Neural progenitor cell (in vitro differentiated cells): ENCODE measurements around the gene TNS3. TPM values are rescaled to one million over a fixed set of nuclear protein-coding genes. Genes with fewer than 3 reads are reported as not detected.
A peak's percentile ranks its signal among the peaks of the same experiment; 100 is the strongest.

Experiments used
- DNase-seq: peaks from one replicate; pipeline ENCODE4 v3.0.0-alpha.2; 2016; ENCODE audit warnings: low spot score
- H2AFZ ChIP-seq: fragments of 200-600 bp; sonication (generic); replicated peaks from 2 replicates; pipeline ENCODE4 v1.6.1; 2016; ENCODE audit warnings: antibody characterized with exemption
- H3F3A ChIP-seq: fragments of 200-600 bp; sonication (generic); 2 replicates; pipeline ENCODE4 v1.6.1; 2016; ENCODE audit warnings: antibody characterized with exemption, low read depth
- H3K27ac ChIP-seq: fragments of 200-600 bp; sonication (generic); 2 replicates; pipeline ENCODE4 v1.5.1; 2016; ENCODE audit warnings: mild to moderate bottlenecking
- H3K27me3 ChIP-seq: fragments of 200-600 bp; sonication (generic); 2 replicates; pipeline ENCODE4 v1.6.1; 2016; ENCODE audit warnings: mild to moderate bottlenecking, moderate library complexity
- H3K36me3 ChIP-seq: fragments of 200-600 bp; sonication (generic); 2 replicates; pipeline ENCODE4 v1.5.1; 2016
- H3K4me1 ChIP-seq: fragments of 200-600 bp; sonication (generic); 2 replicates; pipeline ENCODE4 v1.6.1; 2016; ENCODE audit warnings: mixed run types
- H3K4me2 ChIP-seq: fragments of 200-600 bp; sonication (generic); 2 replicates; pipeline ENCODE4 v1.6.1; 2016
- H3K4me3 ChIP-seq: fragments of 200-600 bp; sonication (generic); 2 replicates; pipeline ENCODE4 v1.5.1; 2016
- H3K79me2 ChIP-seq: fragments of 200-600 bp; sonication (generic); 2 replicates; pipeline ENCODE4 v1.6.1; 2016; ENCODE audit warnings: low read depth
- H3K9ac ChIP-seq: fragments of 200-600 bp; sonication (generic); 2 replicates; pipeline ENCODE4 v1.6.1; 2016
- H3K9me3 ChIP-seq: fragments of 200-600 bp; sonication (generic); 2 replicates; pipeline ENCODE4 v1.5.1; 2016; ENCODE audit warnings: low read depth
- H4K20me1 ChIP-seq: fragments of 200-600 bp; sonication (generic); 2 replicates; pipeline ENCODE4 v1.6.1; 2016; ENCODE audit warnings: low read depth
- H3K27ac Mint-ChIP-seq: 3 replicates; pipeline ENCODE4 v1.8.0; 2021; ENCODE audit warnings: mixed read lengths
- H3K27me3 Mint-ChIP-seq: 2 replicates; pipeline ENCODE4 v1.8.0; 2022; ENCODE audit warnings: low read depth, mild to moderate bottlenecking, inconsistent platforms, moderate library complexity, mixed read lengths; ENCODE audit not compliant: insufficient read depth
- H3K36me3 Mint-ChIP-seq: 3 replicates; pipeline ENCODE4 v1.8.0; 2021; ENCODE audit warnings: mixed read lengths
- H3K4me1 Mint-ChIP-seq: 3 replicates; pipeline ENCODE4 v1.8.0; 2021; ENCODE audit warnings: mixed read lengths
- H3K4me3 Mint-ChIP-seq: 3 replicates; pipeline ENCODE4 v1.8.0; 2021; ENCODE audit warnings: mild to moderate bottlenecking, moderate library complexity, mixed read lengths
- H3K9me3 Mint-ChIP-seq: 3 replicates; pipeline ENCODE4 v1.8.0; 2020; ENCODE audit warnings: mixed read lengths
- CTCF ChIP-seq: fragments of 200-600 bp; sonication (generic); IDR thresholded peaks from 2 replicates; pipeline ENCODE4 v1.5.1; 2017; ENCODE audit warnings: antibody characterized with exemption, mild to moderate bottlenecking
- EZH2 ChIP-seq: fragments of 200-600 bp; sonication (generic); IDR thresholded peaks from 2 replicates; pipeline ENCODE4 v1.6.1; 2017; ENCODE audit warnings: antibody characterized with exemption, mild to moderate bottlenecking, moderate library complexity
- EZH2phosphoT487 ChIP-seq: fragments of 200-600 bp; sonication (generic); IDR thresholded peaks from 2 replicates; pipeline ENCODE4 v1.6.1; 2017; ENCODE audit warnings: antibody characterized with exemption
- total RNA-seq: library from RNA; depleted of rRNA; stranded (reverse); fragments of >200 nt; gene quantifications from 2 replicates; pipeline ENCODE4 v1.2.3, GENCODE V29; 2015; ENCODE audit warnings: low replicate concordance

TNS3 gene
- total RNA-seq, 1 donor from 2014 or later, result 15.0 TPM

- Histone ChIP-seq H3K79me2 (peaks cover 25% of the 10 kb centered on the region), H3K4me3 (peak overlapping the region; percentile 64), H3K27ac (peak overlapping the region; percentile 80), H3K9me3 (no peaks in the 10 kb centered on the region), H3K4me1 (peaks cover 43% of the 10 kb centered on the region), H3K4me2 (peak overlapping the region; percentile 95), H3K9ac (no peak overlapping the region), H2AFZ (no peak overlapping the region), H3K36me3 (no peaks in the 10 kb centered on the region), H4K20me1 (peaks cover 10% of the 10 kb centered on the region), H3F3A (peaks cover 45% of the 10 kb centered on the region), H3K27me3 (peaks cover 14% of the 10 kb centered on the region)
- H3K36me3 Mint-ChIP-seq, result peaks cover 3% of the 10 kb centered on the region
- peak overlapping the region; percentile 85 for H3K4me3 Mint-ChIP-seq
- H3K9me3 Mint-ChIP-seq, result peaks cover 6% of the 10 kb centered on the region
- DNase-seq, result peak; percentile 75
- H3K4me1 Mint-ChIP-seq, result peaks cover 40% of the 10 kb centered on the region
- peak overlapping the region; percentile 33 for H3K27ac Mint-ChIP-seq
- no peak for TF ChIP-seq CTCF
- peak; percentile 40 for TF ChIP-seq EZH2phosphoT487
- peaks cover 13% of the 10 kb centered on the region for H3K27me3 Mint-ChIP-seq
Measured at GRCh38 chr7:47535035-47535703, 46.7 kb downstream of the TNS3 start.

DNA sequence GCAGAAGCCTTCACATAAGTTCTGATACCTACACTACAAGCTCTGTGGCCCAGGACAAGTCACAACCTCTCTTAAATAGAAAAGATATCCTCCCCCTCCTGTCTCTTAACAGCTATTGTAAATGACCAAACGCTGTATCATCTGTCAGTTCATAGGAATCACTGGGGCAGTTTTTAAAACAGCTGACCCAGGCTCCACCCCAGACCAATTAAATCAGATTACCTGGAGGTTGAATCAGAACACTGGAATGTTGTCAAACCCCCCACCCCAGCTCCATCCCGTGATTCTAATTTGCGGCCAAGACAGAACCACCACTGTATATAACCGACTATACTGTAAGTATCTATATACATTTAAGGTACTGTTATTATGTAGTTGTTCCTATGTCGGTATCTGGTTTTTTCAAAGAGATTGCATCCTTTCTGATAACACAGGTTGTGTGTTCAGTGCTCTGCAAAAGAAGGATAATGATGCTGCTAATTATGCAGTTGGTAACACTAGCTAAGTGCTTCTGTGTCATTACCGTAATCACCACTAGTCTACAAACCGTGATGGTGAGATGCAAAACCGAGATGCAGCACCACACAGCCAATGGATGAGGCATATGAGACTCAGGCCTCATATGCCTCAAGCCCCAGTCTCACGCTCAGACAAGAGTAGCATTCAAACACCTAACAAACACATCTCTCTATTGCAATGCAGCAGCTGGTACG, 47.4 kb downstream of the TNS3 start:
- peaks cover 6% of the 10 kb centered on the region for H3K36me3 Mint-ChIP-seq
- no peak overlapping the region for H3K9ac ChIP-seq
- H3K4me2 ChIP-seq, result peak overlapping the region; percentile 95
- H3K36me3 ChIP-seq, result no peaks in the 10 kb centered on the region
- peaks cover 6% of the 10 kb centered on the region for H3K9me3 Mint-ChIP-seq
- peaks cover 38% of the 10 kb centered on the region for H3K4me1 Mint-ChIP-seq
- peaks cover 13% of the 10 kb centered on the region for H3K27me3 Mint-ChIP-seq
- peak overlapping the region; percentile 80 for H3K27ac ChIP-seq
- H3K4me3 Mint-ChIP-seq, result no peak overlapping the region
- H3K27ac Mint-ChIP-seq, result no peak overlapping the region
- TF ChIP-seq EZH2 (no peak), CTCF (peak; percentile 35)
- H3K9me3 ChIP-seq, result no peaks in the 10 kb centered on the region
- peaks cover 45% of the 10 kb centered on the region for H3F3A ChIP-seq
- peak; percentile 56 for DNase-seq
- H3K79me2 ChIP-seq, result peaks cover 32% of the 10 kb centered on the region
- peak overlapping the region; percentile 64 for H3K4me3 ChIP-seq
- peaks cover 14% of the 10 kb centered on the region for H3K27me3 ChIP-seq
- peaks cover 41% of the 10 kb centered on the region for H3K4me1 ChIP-seq
- H2AFZ ChIP-seq, result no peak overlapping the region
- H4K20me1 ChIP-seq, result peaks cover 10% of the 10 kb centered on the region

- Mint-ChIP-seq H3K9me3 (peaks cover 6% of the 10 kb centered on the region), H3K27me3 (peaks cover 11% of the 10 kb centered on the region), H3K4me1 (peaks cover 23% of the 10 kb centered on the region), H3K4me3 (no peak overlapping the region), H3K27ac (no peak overlapping the region), H3K36me3 (peaks cover 20% of the 10 kb centered on the region)
- Histone ChIP-seq H4K20me1 (peaks cover 10% of the 10 kb centered on the region), H3K4me3 (no peak overlapping the region), H3K79me2 (peaks cover 33% of the 10 kb centered on the region), H3F3A (peaks cover 31% of the 10 kb centered on the region), H3K4me2 (no peak overlapping the region), H3K27me3 (peaks cover 4% of the 10 kb centered on the region), H2AFZ (no peak overlapping the region), H3K9me3 (no peaks in the 10 kb centered on the region), H3K27ac (no peak overlapping the region), H3K36me3 (no peaks in the 10 kb centered on the region), H3K9ac (no peak overlapping the region), H3K4me1 (peaks cover 22% of the 10 kb centered on the region)
- no peak for TF ChIP-seq EZH2phosphoT487
- TF ChIP-seq EZH2, result no peak
- DNase-seq, result no peak
Measured at GRCh38 chr7:47531584-47532492, 50.1 kb downstream of the TNS3 start.
